SK-N-SH treated with all-trans-retinoic acid at 6 μM for 48 hours (cell line): ENCODE measurements around the gene ATG2B.

Experiments used
- GLIS3 ChIP-seq: fragments of 250-450 bp; sonication (Bioruptor Pico); IDR thresholded peaks from 2 replicates; pipeline ENCODE4 v1.5.0; 2020; ENCODE audit warnings: mild to moderate bottlenecking, moderate library complexity
- TF ChIP-seq, protein P1 (sequence below): fragments of 250-450 bp; sonication (Bioruptor Pico); IDR thresholded peaks from 2 replicates; pipeline ENCODE4 v1.5.1; 2020; ENCODE audit warnings: low read depth, mild to moderate bottlenecking, moderate library complexity
- TF ChIP-seq, protein P2 (sequence below): fragments of 250-450 bp; sonication (Bioruptor Pico); IDR thresholded peaks from 2 replicates; pipeline ENCODE4 v1.8.0; 2020; ENCODE audit warnings: mild to moderate bottlenecking, moderate library complexity, borderline replicate concordance

DNA sequence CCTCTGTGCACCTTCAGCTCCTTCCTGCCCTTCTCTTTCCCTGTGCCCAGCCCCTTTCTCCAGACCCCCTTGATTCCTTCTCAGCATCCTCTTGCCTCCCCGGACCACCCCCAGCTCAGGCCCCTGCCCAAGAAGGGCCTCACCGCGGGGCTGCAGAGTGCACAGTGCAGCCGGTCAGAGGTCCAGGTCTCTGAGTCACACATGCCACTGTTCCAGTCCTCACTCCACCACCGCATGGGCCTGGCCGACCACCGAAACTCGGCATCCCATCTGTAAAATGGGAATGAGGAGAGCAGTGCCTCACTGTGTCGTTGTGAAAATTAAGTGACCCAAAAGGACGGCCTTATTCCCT is 93.8 kb downstream of the ATG2B start:
- no peak for TF ChIP-seq GLIS3
- TF ChIP-seq, protein P1, sequence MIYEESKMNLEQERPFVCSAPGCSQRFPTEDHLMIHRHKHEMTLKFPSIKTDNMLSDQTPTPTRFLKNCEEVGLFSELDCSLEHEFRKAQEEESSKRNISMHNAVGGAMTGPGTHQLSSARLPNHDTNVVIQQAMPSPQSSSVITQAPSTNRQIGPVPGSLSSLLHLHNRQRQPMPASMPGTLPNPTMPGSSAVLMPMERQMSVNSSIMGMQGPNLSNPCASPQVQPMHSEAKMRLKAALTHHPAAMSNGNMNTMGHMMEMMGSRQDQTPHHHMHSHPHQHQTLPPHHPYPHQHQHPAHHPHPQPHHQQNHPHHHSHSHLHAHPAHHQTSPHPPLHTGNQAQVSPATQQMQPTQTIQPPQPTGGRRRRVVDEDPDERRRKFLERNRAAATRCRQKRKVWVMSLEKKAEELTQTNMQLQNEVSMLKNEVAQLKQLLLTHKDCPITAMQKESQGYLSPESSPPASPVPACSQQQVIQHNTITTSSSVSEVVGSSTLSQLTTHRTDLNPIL: no peak
- TF ChIP-seq, protein P2, sequence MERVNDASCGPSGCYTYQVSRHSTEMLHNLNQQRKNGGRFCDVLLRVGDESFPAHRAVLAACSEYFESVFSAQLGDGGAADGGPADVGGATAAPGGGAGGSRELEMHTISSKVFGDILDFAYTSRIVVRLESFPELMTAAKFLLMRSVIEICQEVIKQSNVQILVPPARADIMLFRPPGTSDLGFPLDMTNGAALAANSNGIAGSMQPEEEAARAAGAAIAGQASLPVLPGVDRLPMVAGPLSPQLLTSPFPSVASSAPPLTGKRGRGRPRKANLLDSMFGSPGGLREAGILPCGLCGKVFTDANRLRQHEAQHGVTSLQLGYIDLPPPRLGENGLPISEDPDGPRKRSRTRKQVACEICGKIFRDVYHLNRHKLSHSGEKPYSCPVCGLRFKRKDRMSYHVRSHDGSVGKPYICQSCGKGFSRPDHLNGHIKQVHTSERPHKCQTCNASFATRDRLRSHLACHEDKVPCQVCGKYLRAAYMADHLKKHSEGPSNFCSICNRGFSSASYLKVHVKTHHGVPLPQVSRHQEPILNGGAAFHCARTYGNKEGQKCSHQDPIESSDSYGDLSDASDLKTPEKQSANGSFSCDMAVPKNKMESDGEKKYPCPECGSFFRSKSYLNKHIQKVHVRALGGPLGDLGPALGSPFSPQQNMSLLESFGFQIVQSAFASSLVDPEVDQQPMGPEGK (CRISPR knock-in tag): no peak
